Activated naive CD4-positive, alpha-beta T cell treated with anti-CD3 and anti-CD28 coated beads for 36 hours (primary cell): Measurements from ENCODE around the gene PPIL6. TPM values are rescaled to one million over a fixed set of nuclear protein-coding genes. Genes with fewer than 3 reads are reported as not detected.

ENCODE experiments used
- CTCF ChIA-PET: fragments of 350-600 bp; sonication (Branson Sonifier 250); formaldehyde crosslinking; loops from one replicate; lab custom pipeline; 2021; ENCODE audit warnings: antibody characterized with exemption; lab: Charles Lee
- DNase-seq: peaks from one replicate; pipeline ENCODE4 v3.0.0-alpha.2; 2020
- H3K27ac Mint-ChIP-seq: one replicate; pipeline ENCODE4 v1.8.0; 2021; ENCODE audit warnings: mild to moderate bottlenecking, mixed read lengths
- H3K27me3 Mint-ChIP-seq: one replicate; pipeline ENCODE4 v1.8.0; 2021; ENCODE audit warnings: low read depth, mixed read lengths
- H3K36me3 Mint-ChIP-seq: one replicate; pipeline ENCODE4 v1.8.0; 2021; ENCODE audit warnings: low read depth, mixed read lengths
- H3K4me1 Mint-ChIP-seq: one replicate; pipeline ENCODE4 v1.8.0; 2021; ENCODE audit warnings: low read depth, mixed read lengths
- H3K4me3 Mint-ChIP-seq: one replicate; pipeline ENCODE4 v1.8.0; 2021; ENCODE audit warnings: mild to moderate bottlenecking, moderate library complexity, mixed read lengths
- H3K9me3 Mint-ChIP-seq: one replicate; pipeline ENCODE4 v1.8.0; 2021; ENCODE audit warnings: mixed read lengths
- intact Hi-C: fragments of 100-400 bp; cut with micrococcal nuclease; formaldehyde crosslinking; loops from one replicate; pipeline ENCODE4 v1.15.1; 2023
- total RNA-seq, 2 experiments: library from RNA; stranded (reverse); gene quantifications; one replicate each; pipeline ENCODE4 v1.2.3, GENCODE V29; 2021

PPIL6 gene
- total RNA-seq, 2 experiments from 2014 or later: 0.19 TPM; not detected in 1

DNA sequence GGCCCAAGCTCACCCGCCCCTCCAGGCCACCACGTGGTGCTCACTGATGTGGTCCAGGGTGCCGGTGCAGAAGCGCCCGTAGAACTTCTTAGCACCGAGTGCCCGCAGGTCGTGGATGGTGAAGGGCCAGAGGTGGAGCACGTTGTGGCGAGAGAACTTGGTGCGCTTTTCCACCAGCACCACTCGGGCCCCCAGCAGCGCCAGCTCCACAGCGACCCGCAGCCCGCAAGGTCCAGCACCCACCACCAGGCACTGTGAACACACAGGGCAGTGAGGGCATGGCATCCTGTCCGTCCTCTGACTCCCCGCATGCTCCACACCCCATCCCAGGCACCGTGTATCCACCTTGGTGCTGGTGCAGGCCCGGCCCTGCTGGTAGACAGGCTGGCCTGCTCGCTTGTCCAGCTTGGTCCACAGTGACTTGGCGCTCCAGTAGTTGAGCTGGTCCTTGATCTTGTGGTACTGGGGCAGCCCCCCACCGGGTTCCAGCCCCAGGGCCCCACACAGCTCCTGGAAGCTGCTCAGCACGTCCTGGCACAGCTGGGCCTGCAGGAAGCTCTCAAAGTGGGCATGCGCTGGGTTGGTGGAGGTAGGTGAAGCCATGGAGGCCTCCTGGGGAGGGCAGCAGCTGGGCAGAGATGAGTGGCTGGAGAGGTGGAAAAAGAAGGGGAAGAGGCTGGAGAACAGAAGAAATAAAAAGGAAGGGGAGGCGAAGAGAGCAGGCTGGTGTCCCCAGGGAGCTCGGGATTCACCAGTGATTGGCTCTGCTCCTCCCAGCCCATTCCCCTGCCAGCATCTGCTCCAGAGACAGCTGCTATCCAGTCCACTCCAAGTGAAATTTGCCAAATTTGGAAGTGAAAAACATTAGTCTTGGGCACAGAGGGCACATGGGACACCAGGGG lies 13.4 kb upstream of the PPIL6 start:
- peaks cover 10% of the 10 kb centered on the region for H3K36me3 Mint-ChIP-seq
- no peaks in the 10 kb centered on the region for H3K9me3 Mint-ChIP-seq
- peak overlapping the region; percentile 91 for H3K4me3 Mint-ChIP-seq
- intact Hi-C loops: loop anchor here (2.0 to 10.0 kb wide), 3 partner anchors 237 to 731 kb away; partner anchors contain the start of genes AK9, CDC40, CEP57L1 and FIG4
- no peaks in the 10 kb centered on the region for H3K27me3 Mint-ChIP-seq
- CTCF ChIA-PET: interaction anchor here (1.0 to 2.0 kb wide), 4 partner anchors 11 to 266 kb away, joined by 3 to 12 read pairs (median 3); partner anchors contain the start of gene ZBTB24
- no peak for DNase-seq
- peak overlapping the region; percentile 50 for H3K27ac Mint-ChIP-seq
- peaks cover 56% of the 10 kb centered on the region for H3K4me1 Mint-ChIP-seq

DNA sequence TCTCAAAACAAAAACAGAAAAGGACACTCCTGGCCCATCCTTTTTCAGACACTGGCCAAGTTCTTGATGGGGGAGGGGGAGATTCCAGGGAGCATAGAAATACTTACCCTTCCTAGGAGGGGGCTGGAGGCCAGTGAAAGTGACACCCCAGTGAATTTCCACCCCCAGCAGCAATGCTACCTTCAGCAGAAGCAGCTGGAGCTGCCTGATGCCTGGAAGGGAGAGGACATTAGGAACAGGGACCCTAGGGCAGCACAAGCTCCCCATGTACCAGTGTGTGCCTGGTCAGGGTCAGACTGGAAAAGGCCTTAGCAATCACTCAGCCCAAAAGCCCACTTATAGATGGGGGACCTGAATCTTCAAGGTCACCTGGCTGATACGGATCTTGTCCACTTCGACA lies 12.7 kb upstream of the PPIL6 start:
- CTCF ChIA-PET: interaction anchor here (1.3 to 2.0 kb wide), 2 partner anchors 11 to 29 kb away, joined by 3 to 12 read pairs; partner anchors contain the start of gene ZBTB24
- H3K27me3 Mint-ChIP-seq: no peaks in the 10 kb centered on the region
- H3K36me3 Mint-ChIP-seq: peaks cover 8% of the 10 kb centered on the region
- no peak overlapping the region for H3K27ac Mint-ChIP-seq
- H3K4me1 Mint-ChIP-seq: peaks cover 52% of the 10 kb centered on the region
- intact Hi-C loops: loop anchor here (10.0 kb wide), 1 partner anchor 732 kb away; the partner anchor contains the start of gene CDC40
- no peak for DNase-seq
- H3K9me3 Mint-ChIP-seq: no peaks in the 10 kb centered on the region
- no peak overlapping the region for H3K4me3 Mint-ChIP-seq

DNA sequence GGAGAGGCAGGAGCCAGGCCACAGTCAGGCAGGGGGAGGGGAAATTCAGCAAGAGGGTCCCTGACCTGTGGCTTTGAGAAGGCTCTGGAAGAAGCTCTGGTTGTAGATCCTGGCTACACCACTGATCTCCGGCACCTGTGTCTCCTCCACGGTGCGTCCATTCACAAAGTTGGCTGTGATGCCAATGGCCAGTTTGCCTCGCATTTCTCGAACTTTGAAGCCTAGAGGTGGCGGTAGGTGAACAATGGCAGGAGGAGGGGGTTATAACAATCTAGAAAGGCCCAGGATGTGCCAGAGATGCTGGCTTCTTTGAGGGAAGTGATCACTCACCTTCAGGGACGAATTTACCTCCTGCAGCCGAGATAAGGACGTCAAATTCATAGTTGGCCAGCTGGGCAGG lies 11.8 kb upstream of the PPIL6 start:
- CTCF ChIA-PET: interaction anchor here (1.0 kb wide), 1 partner anchor 30 kb away, joined by 3 read pairs; the partner anchor contains the start of gene ZBTB24
- intact Hi-C loops: loop anchor here (10.0 kb wide), 1 partner anchor 733 kb away; the partner anchor contains the start of gene CDC40
- Mint-ChIP-seq H3K4me3 (no peak overlapping the region), H3K9me3 (no peaks in the 10 kb centered on the region), H3K27me3 (no peaks in the 10 kb centered on the region), H3K27ac (no peak overlapping the region), H3K36me3 (peaks cover 7% of the 10 kb centered on the region), H3K4me1 (peaks cover 42% of the 10 kb centered on the region)
- no peak for DNase-seq

DNA sequence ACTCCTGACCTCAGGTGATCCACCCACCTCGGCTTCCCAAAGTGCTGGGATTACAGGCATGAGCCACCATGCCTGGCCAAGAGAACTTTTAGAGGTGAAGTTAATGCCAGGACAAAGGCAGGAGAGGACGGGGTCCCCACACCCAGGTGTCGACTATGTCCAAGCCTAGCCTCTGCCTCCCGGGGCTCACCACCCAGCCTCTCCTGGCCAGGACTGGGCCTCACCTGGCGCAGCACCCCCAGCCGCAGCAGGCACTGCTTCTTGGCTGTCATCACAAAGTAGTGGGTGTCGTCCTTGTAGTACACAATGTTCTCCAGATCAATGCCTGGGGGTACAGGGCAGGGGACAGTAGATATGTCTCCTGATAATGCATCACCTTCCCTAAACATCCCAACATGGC lies 10.9 kb upstream of the PPIL6 start:
- intact Hi-C loops: loop anchor here (10.0 kb wide), 1 partner anchor 733 kb away; the partner anchor contains the start of gene CDC40
- no peaks in the 10 kb centered on the region for H3K9me3 Mint-ChIP-seq
- no peak for DNase-seq
- H3K4me1 Mint-ChIP-seq: peaks cover 35% of the 10 kb centered on the region
- no peaks in the 10 kb centered on the region for H3K27me3 Mint-ChIP-seq
- CTCF ChIA-PET: interaction anchor here (1.1 kb wide), 1 partner anchor 68 kb away, joined by 3 read pairs; no protein-coding TSS in a partner anchor
- H3K27ac Mint-ChIP-seq: no peak overlapping the region
- no peak overlapping the region for H3K4me3 Mint-ChIP-seq
- peaks cover 5% of the 10 kb centered on the region for H3K36me3 Mint-ChIP-seq

DNA sequence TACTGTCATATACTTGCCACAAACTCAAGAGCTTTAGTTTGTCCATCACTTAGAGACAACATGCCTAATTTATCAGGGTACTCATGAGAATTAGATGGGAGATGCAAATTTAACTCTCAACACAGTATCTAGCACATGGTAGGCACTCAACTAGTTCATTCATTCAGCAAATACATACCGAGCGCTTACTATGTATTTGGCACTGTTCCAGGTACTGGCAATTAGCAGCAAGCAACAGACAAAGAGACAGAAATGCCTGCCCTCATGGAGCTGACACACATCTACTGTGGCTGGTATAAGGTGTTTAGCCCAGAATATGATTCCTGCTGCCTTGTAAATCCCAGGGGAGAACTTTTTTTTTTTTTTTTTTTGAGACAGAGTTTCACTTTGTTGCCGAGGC lies 10.4 kb upstream of the PPIL6 start:
- H3K36me3 Mint-ChIP-seq: peaks cover 5% of the 10 kb centered on the region
- no peak overlapping the region for H3K27ac Mint-ChIP-seq
- peaks cover 33% of the 10 kb centered on the region for H3K4me1 Mint-ChIP-seq
- H3K27me3 Mint-ChIP-seq: no peaks in the 10 kb centered on the region
- DNase-seq: no peak
- no peaks in the 10 kb centered on the region for H3K9me3 Mint-ChIP-seq
- CTCF ChIA-PET: interaction anchor here (1.1 kb wide), 1 partner anchor 68 kb away, joined by 3 read pairs; no protein-coding TSS in a partner anchor
- no peak overlapping the region for H3K4me3 Mint-ChIP-seq
- intact Hi-C loops: loop anchor here (10.0 kb wide), 1 partner anchor 734 kb away; the partner anchor contains the start of gene CDC40

DNA sequence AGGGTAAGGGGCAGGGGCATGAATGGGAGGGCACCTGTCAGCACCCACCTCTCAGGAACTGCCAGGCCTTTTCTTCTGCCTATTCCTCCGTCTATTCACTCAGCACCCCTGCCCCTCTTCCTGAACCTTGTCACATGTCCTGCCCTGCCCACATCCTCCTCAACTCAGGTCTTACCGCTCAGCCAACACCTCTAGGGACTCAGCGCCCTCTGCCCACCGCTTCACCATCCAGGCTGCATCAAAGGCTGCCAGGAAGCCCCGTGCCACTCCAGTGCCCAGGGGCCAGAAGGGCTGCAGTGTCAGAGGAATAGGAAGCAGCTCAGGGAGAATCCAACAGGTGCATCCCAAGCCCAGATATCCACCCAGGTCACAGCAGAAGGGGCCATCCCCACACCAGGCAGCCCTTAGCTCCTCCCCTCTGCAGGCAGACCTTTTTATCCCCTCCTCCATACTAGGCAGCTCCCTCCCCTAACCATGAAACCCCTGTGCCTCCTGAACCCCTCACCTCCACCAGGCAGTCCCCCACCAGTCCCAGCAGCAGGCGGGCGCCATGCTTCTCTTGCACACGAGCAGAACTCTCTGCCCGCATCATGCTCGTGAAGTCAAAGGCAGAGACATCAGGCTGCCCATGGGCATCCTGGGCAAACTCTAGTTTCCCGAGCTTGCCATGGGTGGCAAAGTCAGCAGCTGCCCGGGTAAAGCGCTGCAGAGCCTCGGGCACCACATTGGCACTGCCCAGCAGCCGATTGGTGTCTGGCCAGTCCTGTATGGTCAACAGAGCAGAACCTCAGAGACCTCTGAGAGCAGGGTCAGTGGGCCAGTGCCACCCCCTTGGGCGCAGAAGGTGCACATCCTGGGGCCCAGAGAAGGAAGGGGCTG lies 9.6 kb upstream of the PPIL6 start:
- Mint-ChIP-seq H3K27ac (no peak overlapping the region), H3K4me1 (peaks cover 31% of the 10 kb centered on the region), H3K4me3 (no peak overlapping the region), H3K9me3 (no peaks in the 10 kb centered on the region), H3K36me3 (peaks cover 5% of the 10 kb centered on the region), H3K27me3 (no peaks in the 10 kb centered on the region)
- DNase-seq: peak; percentile 59
- CTCF ChIA-PET: no interaction called here
- intact Hi-C loops: loop anchor here (10.0 kb wide), 1 partner anchor 735 kb away; the partner anchor contains the start of gene CDC40

GRCh38 chr6:109449064-109449794 lies 8.8 kb upstream of the PPIL6 start:
- CTCF ChIA-PET: no interaction called here
- Mint-ChIP-seq H3K9me3 (no peaks in the 10 kb centered on the region), H3K4me1 (peaks cover 25% of the 10 kb centered on the region), H3K4me3 (no peak overlapping the region), H3K27me3 (no peaks in the 10 kb centered on the region), H3K36me3 (peaks cover 5% of the 10 kb centered on the region), H3K27ac (no peak overlapping the region)
- DNase-seq: no peak
- intact Hi-C loops: no loop called here

DNA sequence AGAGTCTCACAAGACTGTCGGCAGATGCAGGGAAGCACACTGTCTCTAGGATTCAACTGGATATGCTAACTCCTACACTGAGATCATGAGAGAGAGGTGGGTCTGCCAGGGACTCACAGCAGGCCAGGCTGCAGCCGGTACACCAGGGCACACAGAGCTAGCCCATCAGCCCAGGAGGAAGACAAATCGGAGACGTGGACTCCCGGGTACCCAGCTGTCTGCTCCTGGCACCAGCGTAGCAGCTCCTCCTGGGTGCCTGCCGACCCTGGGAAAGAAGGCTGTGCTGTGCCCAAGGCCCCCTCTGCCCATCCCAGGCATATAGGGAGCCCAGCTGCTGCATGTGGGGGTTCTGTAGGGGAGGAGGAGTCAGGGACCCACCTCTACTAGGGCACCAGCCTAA lies 8.2 kb upstream of the PPIL6 start:
- H3K27ac Mint-ChIP-seq: no peak overlapping the region
- no peak overlapping the region for H3K4me3 Mint-ChIP-seq
- CTCF ChIA-PET: interaction anchor here (2.0 kb wide), 1 partner anchor 15 kb away, joined by 4 read pairs; no protein-coding TSS in a partner anchor
- DNase-seq: no peak
- intact Hi-C loops: no loop called here
- H3K4me1 Mint-ChIP-seq: peaks cover 20% of the 10 kb centered on the region
- H3K27me3 Mint-ChIP-seq: no peaks in the 10 kb centered on the region
- no peaks in the 10 kb centered on the region for H3K9me3 Mint-ChIP-seq
- peaks cover 5% of the 10 kb centered on the region for H3K36me3 Mint-ChIP-seq

DNA sequence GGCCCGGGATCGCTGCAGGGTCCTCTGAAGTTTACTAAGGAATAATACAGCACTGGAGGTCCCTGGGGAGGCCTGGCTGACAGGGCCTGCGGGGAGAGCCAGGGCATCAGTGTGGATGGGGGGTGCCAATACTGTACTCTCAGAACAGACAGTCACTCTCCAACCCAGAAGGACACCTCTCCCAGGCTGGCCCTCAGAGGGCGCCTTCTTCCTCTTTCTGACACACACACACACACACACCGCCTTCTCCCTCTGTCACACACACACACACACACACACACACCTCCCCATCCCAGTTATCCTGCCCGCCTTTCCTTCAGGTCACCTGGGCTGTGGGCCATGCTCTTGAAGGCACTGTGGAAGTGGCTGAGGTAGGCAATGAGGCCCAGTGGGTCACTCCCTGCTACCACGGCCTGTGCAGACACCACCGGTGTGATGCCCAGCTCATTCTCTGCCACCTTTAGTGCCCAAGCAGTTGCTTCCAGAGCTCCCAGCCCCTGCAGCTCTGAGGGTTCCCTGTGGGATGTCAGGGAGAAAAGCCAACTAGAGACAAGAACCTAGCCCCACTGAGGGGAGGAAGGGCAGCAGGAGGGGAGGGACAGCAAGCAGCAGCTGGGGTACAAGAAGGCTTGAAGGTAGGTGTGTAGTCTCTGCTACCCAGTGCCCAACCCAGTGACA lies 7.6 kb upstream of the PPIL6 start:
- peaks cover 5% of the 10 kb centered on the region for H3K36me3 Mint-ChIP-seq
- peak; percentile 22 for DNase-seq
- no peak overlapping the region for H3K4me3 Mint-ChIP-seq
- H3K4me1 Mint-ChIP-seq: peaks cover 25% of the 10 kb centered on the region
- H3K27ac Mint-ChIP-seq: peak overlapping the region; percentile 4
- no peaks in the 10 kb centered on the region for H3K27me3 Mint-ChIP-seq
- intact Hi-C loops: no loop called here
- no peaks in the 10 kb centered on the region for H3K9me3 Mint-ChIP-seq
- CTCF ChIA-PET: interaction anchor here (2.0 kb wide), 1 partner anchor 15 kb away, joined by 4 read pairs; no protein-coding TSS in a partner anchor

DNA sequence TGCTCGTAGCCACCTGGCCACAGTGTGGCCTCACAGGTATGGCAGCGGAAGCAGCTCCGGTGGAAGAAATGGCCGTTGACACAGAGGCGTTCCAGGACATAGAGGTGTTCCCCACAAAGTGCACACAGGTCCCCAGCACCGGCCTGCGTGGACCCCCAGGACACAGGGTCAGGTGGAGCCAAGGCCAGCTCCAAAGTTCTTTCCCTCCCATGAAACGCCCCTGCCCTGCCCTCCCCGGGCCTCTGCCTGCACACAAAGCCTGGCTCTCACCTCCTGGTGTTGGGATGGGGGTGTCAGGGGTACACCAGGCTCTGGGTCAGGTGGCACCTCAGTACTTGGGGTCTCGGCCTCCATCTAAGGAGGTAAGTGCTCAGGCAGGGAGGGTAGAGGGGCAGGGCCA lies 6.7 kb upstream of the PPIL6 start:
- peaks cover 34% of the 10 kb centered on the region for H3K4me1 Mint-ChIP-seq
- no peak overlapping the region for H3K4me3 Mint-ChIP-seq
- H3K36me3 Mint-ChIP-seq: peaks cover 8% of the 10 kb centered on the region
- CTCF ChIA-PET: interaction anchor here (2.0 kb wide), 1 partner anchor 16 kb away, joined by 4 read pairs; no protein-coding TSS in a partner anchor
- no peaks in the 10 kb centered on the region for H3K27me3 Mint-ChIP-seq
- DNase-seq: no peak
- intact Hi-C loops: no loop called here
- no peak overlapping the region for H3K27ac Mint-ChIP-seq
- no peaks in the 10 kb centered on the region for H3K9me3 Mint-ChIP-seq

GRCh38 chr6:109446541-109446940 lies 6.1 kb upstream of the PPIL6 start:
- no peak for DNase-seq
- Mint-ChIP-seq H3K36me3 (peaks cover 10% of the 10 kb centered on the region), H3K9me3 (no peaks in the 10 kb centered on the region), H3K4me1 (peaks cover 39% of the 10 kb centered on the region), H3K4me3 (no peak overlapping the region), H3K27me3 (no peaks in the 10 kb centered on the region), H3K27ac (no peak overlapping the region)
- intact Hi-C loops: no loop called here
- CTCF ChIA-PET: interaction anchor here (2.0 kb wide), 1 partner anchor 17 kb away, joined by 4 read pairs; no protein-coding TSS in a partner anchor
